ENCODE measurements around the gene ME3. TPM values are rescaled to one million over a fixed set of nuclear protein-coding genes. Genes with fewer than 3 reads are reported as not detected.

The ME3 gene
- polyA plus RNA-seq, 4 donors: 29.0 to 36.4 (median 32.3) TPM

- DNase-seq (ENCODE audit: low read depth in 4 of 4, low spot score in 2 of 4): no peak
These were observed 174.6 kb downstream of the ME3 start for GRCh38 chr11:86497836-86498235.

- DNase-seq (ENCODE audit: low read depth in 4 of 4, low spot score in 2 of 4): no peak
These were observed 175.1 kb downstream of the ME3 start for GRCh38 chr11:86497310-86497709.

GRCh38 chr11:86495351-86495750 is 177.1 kb downstream of the ME3 start:
- DNase-seq (ENCODE audit: low read depth in 4 of 4, low spot score in 2 of 4): no peak

GRCh38 chr11:86492370-86493010 is 179.9 kb downstream of the ME3 start:
- DNase-seq (ENCODE audit: low read depth in 4 of 4, low spot score in 2 of 4): no peak

- no peak for DNase-seq (ENCODE audit: low read depth in 4 of 4, low spot score in 2 of 4)
These were observed 181.4 kb downstream of the ME3 start for GRCh38 chr11:86491027-86491426.

GRCh38 chr11:86490582-86490981 is 181.8 kb downstream of the ME3 start:
- no peak for DNase-seq (ENCODE audit: low read depth in 4 of 4, low spot score in 2 of 4)

- DNase-seq (ENCODE audit: low read depth in 4 of 4, low spot score in 2 of 4): no peak
These were observed 183.0 kb downstream of the ME3 start for GRCh38 chr11:86489442-86489841.

GRCh38 chr11:86488553-86488952 is 183.9 kb downstream of the ME3 start:
- no peak for DNase-seq (ENCODE audit: low read depth in 4 of 4, low spot score in 2 of 4)

- no peak for DNase-seq (ENCODE audit: low read depth in 4 of 4, low spot score in 2 of 4)
These were observed 184.7 kb downstream of the ME3 start for GRCh38 chr11:86487671-86488070.

GRCh38 chr11:86486261-86487030 is 186.0 kb downstream of the ME3 start:
- no peak for DNase-seq (ENCODE audit: low read depth in 4 of 4, low spot score in 2 of 4)

- DNase-seq (ENCODE audit: low read depth in 4 of 4, low spot score in 2 of 4): no peak
These were observed 187.6 kb downstream of the ME3 start for GRCh38 chr11:86484795-86485166.

GRCh38 chr11:86483940-86484794 is 188.2 kb downstream of the ME3 start:
- DNase-seq (ENCODE audit: low read depth in 4 of 4, low spot score in 2 of 4): no peak

- DNase-seq (ENCODE audit: low read depth in 4 of 4, low spot score in 2 of 4): no peak
These were observed 188.8 kb downstream of the ME3 start for GRCh38 chr11:86483610-86483939.

GRCh38 chr11:86482692-86483091 is 189.7 kb downstream of the ME3 start:
- DNase-seq (ENCODE audit: low read depth in 4 of 4, low spot score in 2 of 4): no peak

GRCh38 chr11:86481399-86481798 is 191.0 kb downstream of the ME3 start:
- DNase-seq (ENCODE audit: low read depth in 4 of 4, low spot score in 2 of 4): no peak

GRCh38 chr11:86478348-86478747 is 194.1 kb downstream of the ME3 start:
- DNase-seq (ENCODE audit: low read depth in 4 of 4, low spot score in 2 of 4): no peak

- DNase-seq (ENCODE audit: low read depth in 4 of 4, low spot score in 2 of 4): peak in 1 of 4 donors; percentile 53
These were observed 194.8 kb downstream of the ME3 start for GRCh38 chr11:86477495-86478155.

- no peak for DNase-seq (ENCODE audit: low read depth in 4 of 4, low spot score in 2 of 4)
These were observed 196.1 kb downstream of the ME3 start for GRCh38 chr11:86476109-86476861.

GRCh38 chr11:86475027-86475426 is 197.4 kb downstream of the ME3 start:
- DNase-seq (ENCODE audit: low read depth in 4 of 4, low spot score in 2 of 4): no peak
